Stomach (tissue), 4 donors: Measurements from ENCODE around the gene ZRSR2.

Experiments
- CTCF ChIP-seq, 7 experiments: fragments of 450-650 bp in 4 of 7; fragments of 200-600 bp in 3 of 7; sonication (generic) in 3 of 7; IDR thresholded peaks; one replicate each; pipeline ENCODE4 v1.5.1; 2016 to 2019; ENCODE audit warnings: antibody characterized with exemption in 7 of 7, control low read depth in 2 of 7, mild to moderate bottlenecking in 1 of 7
- POLR2A ChIP-seq, 4 donors: fragments of 450-650 bp; IDR thresholded peaks; one replicate each; pipeline ENCODE4 v1.6.1; 2016; ENCODE audit warnings: antibody characterized with exemption in 4 of 4, control low read depth in 2 of 4, mild to moderate bottlenecking in 1 of 4, moderate library complexity in 1 of 4

GRCh38 chrX:15758140-15758539 is 32.1 kb upstream of the ZRSR2 start:
- TF ChIP-seq CTCF (IDR thresholded peaks at IDR 0.05): no peak
- no peak for TF ChIP-seq POLR2A (IDR thresholded peaks at IDR 0.05)
